Activated CD4-positive, alpha-beta T cell treated with anti-CD3 and anti-CD28 coated beads, Interleukin-2, amount 50 U/mL, for 24 hours (primary cell): ENCODE results near the gene ALG14.
"Not testable (repeated sequence)": the region's sequence is repeated elsewhere in the genome, so short reads cannot be mapped to it uniquely, and the experiment has no call there.

Experiments
- DNase-seq, 2 donors: peaks; one replicate each; pipeline ENCODE4 v3.0.0-alpha.2; 2020; ENCODE audit warnings: low read depth in 1 of 2, low spot score in 1 of 2

Gene ALG14

GRCh38 chr1:94958081-94958480 lies 114.7 kb downstream of the ALG14 start:
- DNase-seq, result no peak

DNA sequence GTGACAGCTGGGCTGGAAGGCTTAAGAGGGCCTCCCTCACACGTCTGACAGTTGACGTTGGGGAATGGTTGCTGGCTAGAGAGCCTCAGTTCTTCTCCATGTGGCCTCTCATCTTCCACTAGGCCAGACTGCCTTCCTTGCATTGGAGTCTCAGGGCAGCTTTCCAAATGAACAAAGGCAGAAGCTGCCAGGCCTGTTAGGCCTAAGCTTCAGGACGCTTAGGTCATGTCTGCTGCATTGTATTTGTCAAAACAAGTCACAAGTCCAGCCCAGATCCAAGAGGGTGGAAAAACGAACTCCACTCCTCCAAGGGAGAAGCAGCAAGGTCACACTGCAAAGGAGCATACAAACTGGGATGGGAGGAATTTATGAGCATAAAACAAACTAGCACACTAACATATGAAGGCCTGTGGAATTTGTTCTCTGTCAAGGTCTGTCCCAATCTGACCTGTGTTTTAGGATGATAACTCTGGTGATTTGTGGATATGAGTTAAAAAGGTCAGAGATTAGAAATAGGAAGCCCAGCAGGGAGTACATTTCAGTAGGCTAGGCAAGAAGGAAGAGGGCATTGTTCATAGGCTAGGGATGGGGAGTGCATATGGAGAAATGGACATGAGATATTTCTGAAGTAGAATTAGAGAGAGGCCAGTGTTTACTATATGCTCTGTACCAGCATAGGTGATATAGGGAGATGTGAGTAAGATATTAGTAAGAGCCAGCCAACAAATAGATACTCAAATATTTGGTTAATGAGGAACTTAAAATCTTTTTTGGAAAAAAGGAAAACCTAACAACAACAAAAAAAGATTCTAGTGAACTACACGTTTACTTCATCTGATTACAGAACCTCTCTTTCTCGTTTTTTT lies 116.8 kb downstream of the ALG14 start:
- no peak for DNase-seq

DNA sequence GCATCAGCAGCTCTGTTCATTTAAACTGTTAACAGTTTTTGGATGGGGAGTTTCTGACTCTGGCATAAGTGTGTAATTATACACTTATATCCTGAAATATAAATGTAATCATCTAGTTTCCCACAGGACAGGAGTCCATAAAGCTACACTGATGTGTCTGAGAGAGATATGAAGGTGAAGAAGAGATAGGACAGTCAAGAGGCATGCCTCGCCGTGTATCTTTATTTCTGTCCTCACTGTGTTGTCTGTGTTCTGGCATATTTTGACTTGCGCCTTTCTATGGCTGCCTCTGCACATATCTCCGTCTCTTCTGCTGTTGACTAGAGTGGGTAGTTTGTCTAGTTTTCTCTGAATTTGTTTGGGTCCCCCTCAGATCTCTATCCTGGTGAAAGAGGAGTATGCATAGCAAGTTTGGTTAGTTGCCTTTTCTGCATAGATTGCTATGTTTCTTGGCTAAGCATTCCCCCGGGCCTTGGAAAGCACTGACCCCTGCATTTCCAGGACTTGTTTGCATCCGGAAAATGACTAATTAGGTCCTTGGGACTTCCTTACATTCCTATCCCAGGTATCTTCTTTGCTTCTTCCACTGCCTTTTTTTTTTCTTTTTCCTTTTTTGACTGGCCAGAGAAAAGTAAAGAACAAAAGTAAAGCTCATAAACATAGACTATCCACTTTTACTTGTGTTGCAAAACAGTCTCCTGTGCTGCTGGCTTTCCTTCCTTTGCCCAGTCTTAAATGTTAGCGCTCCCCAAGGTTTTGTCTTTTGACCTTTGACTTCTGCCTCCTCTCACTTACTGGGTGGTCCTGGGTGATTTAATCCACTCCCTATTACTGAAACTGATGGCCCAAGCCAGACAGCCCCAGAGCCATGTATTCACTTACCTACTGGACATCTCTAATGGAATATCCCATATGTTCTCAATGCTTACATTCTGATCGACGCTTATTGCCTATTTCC lies 118.2 kb downstream of the ALG14 start:
- DNase-seq, result no peak

DNA sequence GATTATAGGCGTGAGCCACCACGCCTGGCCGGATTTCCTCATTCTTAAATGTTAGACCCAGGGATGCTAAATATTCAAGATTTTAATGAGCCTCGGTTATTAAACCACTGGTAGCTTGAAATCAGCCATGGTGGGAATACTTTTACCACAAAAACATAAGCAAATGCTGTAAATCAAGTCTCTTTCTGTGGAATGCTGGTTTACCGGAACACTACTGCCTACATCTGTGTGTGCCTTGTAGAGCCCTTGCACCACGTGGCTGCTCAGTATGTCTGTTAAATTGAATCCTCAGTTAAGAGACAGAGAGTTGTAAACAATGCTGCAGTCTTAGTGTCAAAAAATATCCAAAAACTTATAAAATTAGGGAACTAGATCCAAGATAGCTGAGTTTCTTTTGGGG lies 119.0 kb downstream of the ALG14 start:
- DNase-seq, result no peak

- no peak for DNase-seq
These were observed 119.6 kb downstream of the ALG14 start for GRCh38 chr1:94953107-94953506.

- DNase-seq, result no peak
These were observed 120.2 kb downstream of the ALG14 start for GRCh38 chr1:94952539-94952938.

DNA sequence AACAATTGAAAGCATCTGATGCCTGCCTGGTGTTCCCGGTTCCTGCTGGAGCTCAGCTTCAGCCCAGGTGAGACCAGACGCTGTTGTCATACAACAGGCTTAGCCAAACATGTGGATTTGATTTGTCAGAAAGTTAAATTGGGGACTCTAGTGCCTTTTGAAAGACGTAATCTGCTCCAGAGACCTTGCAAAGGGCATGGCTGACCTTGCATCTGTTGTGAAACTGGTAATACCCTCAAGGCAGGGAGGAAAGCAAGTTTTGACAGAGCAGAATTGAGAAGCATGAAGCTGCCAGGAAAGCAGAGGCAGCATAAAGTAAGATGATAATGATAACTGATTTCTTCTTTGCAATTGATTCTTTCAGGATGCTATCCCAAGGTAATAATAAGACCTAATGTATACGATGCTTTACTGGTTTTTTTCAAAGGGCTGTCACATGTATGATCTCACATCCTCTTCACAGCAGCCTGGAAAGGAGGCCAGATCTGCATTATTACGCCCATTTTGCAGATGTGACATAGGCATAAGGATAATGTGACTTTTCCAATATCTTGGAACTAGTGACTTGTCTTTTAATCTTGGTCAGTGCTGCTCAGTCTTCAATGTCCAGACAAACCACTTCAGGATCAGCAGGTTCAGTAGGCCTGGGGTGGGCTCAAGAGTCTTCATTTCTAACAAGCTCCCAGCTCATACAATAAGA lies 121.1 kb downstream of the ALG14 start:
- DNase-seq, result no peak

- no peak for DNase-seq
These were observed 121.7 kb downstream of the ALG14 start for GRCh38 chr1:94951046-94951445.

DNA sequence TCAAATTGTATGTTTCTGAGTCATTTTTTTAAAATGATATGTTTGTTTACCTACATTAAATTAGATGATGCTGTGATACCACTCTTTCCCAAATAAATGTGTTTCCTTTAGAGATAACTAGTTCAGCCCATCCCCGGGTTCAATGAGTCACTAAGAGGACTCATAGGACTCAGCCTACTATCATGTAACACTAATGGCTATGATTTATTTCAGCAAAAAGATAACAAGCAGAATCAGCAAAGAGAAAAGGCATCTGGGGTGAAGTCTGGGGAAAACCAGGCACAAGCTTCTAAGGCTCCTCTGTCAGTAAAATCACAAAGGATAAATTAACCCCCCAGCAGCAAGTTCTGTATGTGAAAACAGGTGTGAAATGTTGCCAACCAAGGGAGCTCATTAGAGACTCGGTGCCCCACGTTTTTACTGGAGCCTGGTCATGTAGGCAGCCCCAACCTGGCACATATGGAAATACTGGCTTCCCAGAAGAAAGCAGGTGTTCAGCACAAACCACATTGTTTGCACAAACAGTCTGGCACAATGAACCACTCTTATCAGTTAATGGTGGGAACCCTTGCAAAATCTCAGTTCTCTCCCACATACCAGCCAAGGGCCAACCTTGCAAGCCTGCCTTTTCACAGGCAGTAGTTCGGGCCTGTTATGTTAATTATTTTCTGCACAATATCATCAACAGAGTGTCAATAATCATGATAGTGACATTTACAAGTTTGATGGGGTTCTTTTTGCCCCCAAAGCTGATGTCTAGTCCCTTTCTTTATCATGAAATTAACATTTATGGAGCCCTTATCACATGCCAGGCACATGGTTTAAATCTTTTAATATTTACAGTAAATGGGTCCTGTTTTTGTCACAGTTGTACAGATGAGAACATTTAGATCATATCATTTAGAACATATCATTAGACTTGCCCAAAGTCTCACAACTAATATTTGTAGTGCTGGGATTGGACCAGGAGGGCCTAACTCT lies 122.8 kb downstream of the ALG14 start:
- DNase-seq, result no peak

GRCh38 chr1:94947437-94947836 lies 125.3 kb downstream of the ALG14 start:
- DNase-seq, result no peak

- DNase-seq, result no peak
These were observed 125.9 kb downstream of the ALG14 start for GRCh38 chr1:94946886-94947285.

GRCh38 chr1:94942171-94943128 lies 130.3 kb downstream of the ALG14 start:
- no peak for DNase-seq

DNA sequence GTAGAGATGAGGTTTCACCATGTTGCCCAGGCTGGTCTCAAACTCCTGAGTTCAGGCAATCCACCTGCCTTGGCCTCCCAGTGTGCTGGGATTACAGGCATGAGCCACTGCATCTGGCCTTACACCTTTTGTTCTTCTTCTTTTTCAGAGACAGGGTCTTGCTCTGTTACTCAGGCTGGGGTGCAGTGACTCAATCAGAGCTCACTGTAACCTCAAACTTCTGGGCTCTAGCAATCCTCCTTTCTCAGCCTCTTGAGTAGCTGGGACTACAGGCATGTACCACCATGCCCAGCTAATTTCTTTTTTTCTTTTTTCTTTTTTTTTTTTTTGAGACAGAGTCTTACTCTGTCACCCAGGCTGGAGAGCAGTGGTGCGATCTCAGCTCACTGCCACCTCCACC lies 131.3 kb downstream of the ALG14 start:
- DNase-seq, result not testable (repeated sequence)

GRCh38 chr1:94940738-94941137 lies 132.0 kb downstream of the ALG14 start:
- DNase-seq, result no peak

GRCh38 chr1:94937820-94938219 lies 134.9 kb downstream of the ALG14 start:
- DNase-seq, result no peak

DNA sequence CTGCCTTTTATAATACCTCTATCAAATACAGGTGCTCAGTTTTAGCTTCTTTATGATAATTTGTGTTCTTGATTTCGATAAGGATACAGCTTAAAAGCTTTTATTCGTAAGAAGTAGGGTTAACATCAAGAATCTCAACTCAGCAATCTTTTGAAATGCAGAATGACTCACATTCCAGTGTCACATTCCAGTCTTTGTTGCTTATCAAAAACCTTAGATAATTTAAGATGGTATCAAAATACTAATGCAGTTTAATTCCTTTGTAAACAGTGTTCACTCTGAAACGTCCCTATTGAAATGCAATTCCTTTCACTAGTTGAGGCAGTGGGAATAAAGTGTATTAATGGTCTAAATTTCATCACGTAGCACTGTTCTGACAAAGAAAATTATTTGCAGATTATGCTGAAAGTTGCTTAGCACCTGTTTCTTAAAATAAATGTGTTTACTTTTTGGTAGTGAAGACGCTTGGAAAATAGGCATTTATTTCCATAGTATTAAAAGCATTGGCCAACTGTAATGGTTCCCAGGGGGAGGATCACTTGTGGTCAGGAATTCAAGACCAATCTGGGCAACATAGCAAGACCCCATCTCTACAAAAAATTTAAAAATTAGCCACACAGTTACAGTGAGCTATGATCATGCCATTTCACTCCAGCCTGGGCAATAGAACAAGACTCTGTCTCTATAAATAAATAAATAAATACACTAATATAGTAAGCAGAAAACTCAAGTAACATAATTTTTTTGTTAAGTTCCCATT lies 135.7 kb downstream of the ALG14 start:
- no peak for DNase-seq

- no peak for DNase-seq
These were observed 137.3 kb downstream of the ALG14 start for GRCh38 chr1:94935476-94935875.

GRCh38 chr1:94935034-94935433 lies 137.7 kb downstream of the ALG14 start:
- DNase-seq, result no peak
